ENCODE results near the gene SCN3B.

DNA sequence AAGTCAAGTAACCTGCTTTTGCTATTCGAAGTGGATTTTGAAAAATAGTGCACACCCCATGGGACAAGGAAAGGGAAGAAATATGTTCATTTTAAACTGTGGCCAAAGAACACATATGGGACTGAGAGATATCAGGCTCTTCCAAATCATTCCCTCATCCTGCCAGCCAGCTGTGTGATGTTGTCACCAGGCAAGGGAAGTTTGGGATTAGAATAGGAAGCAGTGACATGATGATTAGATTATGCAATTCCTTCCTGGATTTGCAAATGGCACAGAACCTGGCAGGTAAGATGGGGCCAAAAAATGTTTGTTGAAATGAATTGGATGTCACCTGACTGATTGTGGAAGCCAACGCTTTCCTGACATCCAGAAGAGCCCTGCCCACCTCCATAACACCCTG is 4.9 kb upstream of the SCN3B start:
- TF ChIP-seq, protein P1, sequence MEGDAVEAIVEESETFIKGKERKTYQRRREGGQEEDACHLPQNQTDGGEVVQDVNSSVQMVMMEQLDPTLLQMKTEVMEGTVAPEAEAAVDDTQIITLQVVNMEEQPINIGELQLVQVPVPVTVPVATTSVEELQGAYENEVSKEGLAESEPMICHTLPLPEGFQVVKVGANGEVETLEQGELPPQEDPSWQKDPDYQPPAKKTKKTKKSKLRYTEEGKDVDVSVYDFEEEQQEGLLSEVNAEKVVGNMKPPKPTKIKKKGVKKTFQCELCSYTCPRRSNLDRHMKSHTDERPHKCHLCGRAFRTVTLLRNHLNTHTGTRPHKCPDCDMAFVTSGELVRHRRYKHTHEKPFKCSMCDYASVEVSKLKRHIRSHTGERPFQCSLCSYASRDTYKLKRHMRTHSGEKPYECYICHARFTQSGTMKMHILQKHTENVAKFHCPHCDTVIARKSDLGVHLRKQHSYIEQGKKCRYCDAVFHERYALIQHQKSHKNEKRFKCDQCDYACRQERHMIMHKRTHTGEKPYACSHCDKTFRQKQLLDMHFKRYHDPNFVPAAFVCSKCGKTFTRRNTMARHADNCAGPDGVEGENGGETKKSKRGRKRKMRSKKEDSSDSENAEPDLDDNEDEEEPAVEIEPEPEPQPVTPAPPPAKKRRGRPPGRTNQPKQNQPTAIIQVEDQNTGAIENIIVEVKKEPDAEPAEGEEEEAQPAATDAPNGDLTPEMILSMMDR (conservative IDR thresholded peaks at IDR 0.05; ENCODE audit: low read length) = no peak
- no peak for TF ChIP-seq EZH2phosphoT487 (IDR thresholded peaks at IDR 0.05; ENCODE audit: borderline replicate concordance, low read depth, low read length)

Data from OCI-LY7 (cell line).